ENCODE results near the gene GRIA3.

GRIA3 gene

GRCh38 chrX:123504630-123505270 lies 320.7 kb downstream of the GRIA3 start:
- no peak for TF ChIP-seq GATA3 (IDR thresholded peaks at IDR 0.05; ENCODE audit: low read depth, low read length)
- TF ChIP-seq GATA2 (IDR thresholded peaks at IDR 0.05; ENCODE audit: low read depth, low read length), result no peak

- TF ChIP-seq GATA3 (IDR thresholded peaks at IDR 0.05; ENCODE audit: low read depth, low read length), result no peak
- TF ChIP-seq GATA2 (IDR thresholded peaks at IDR 0.05; ENCODE audit: low read depth, low read length), result no peak
These were observed 329.7 kb downstream of the GRIA3 start for GRCh38 chrX:123513585-123514278.

- TF ChIP-seq GATA2 (IDR thresholded peaks at IDR 0.05; ENCODE audit: low read depth, low read length) (no peak), GATA3 (IDR thresholded peaks at IDR 0.05; ENCODE audit: low read depth, low read length) (no peak)
These were observed 334.7 kb downstream of the GRIA3 start for GRCh38 chrX:123518791-123519190.

GRCh38 chrX:123525123-123525725 lies 341.1 kb downstream of the GRIA3 start:
- TF ChIP-seq GATA2 (IDR thresholded peaks at IDR 0.05; ENCODE audit: low read depth, low read length), result no peak
- no peak for TF ChIP-seq GATA3 (IDR thresholded peaks at IDR 0.05; ENCODE audit: low read depth, low read length)

Data from SH-SY5Y (cell line).